CD4-positive, alpha-beta memory T cell (primary cell): ENCODE data around the gene FAM222B. TPM values are rescaled to one million over a fixed set of nuclear protein-coding genes. Genes with fewer than 3 reads are reported as not detected.
"Not testable (repeated sequence)": the region's sequence is repeated elsewhere in the genome, so short reads cannot be mapped to it uniquely, and the experiment has no call there.

Source experiments
- CTCF ChIA-PET: fragments of 350-600 bp; sonication (Branson Sonifier 250); formaldehyde crosslinking; loops from one replicate; lab custom pipeline; 2021; ENCODE audit warnings: inconsistent platforms; ENCODE audit not compliant: partially characterized antibody; lab: Charles Lee
- POLR2A ChIA-PET: fragments of 350-600 bp; sonication (Branson Sonifier 250); formaldehyde crosslinking; loops from one replicate; lab custom pipeline; 2021; ENCODE audit not compliant: partially characterized antibody; lab: Charles Lee
- DNase-seq, 5 donors: peaks; one replicate each; pipeline versions ENCODE4 v3.0.0 to v3.0.0-alpha.2; 2020 to 2022; ENCODE audit warnings: mixed read lengths in 1 of 5
- H3K27ac ChIP-seq: one replicate; pipeline ENCODE4 v1.7.0; 2013; ENCODE audit warnings: low read depth, low read length
- H3K27me3 ChIP-seq: 2 replicates; pipeline ENCODE4 v1.7.0; 2013; ENCODE audit warnings: mild to moderate bottlenecking, low read length, moderate library complexity; ENCODE audit not compliant: insufficient read depth
- H3K36me3 ChIP-seq: 2 replicates; pipeline ENCODE4 v1.7.0; 2013; ENCODE audit warnings: mild to moderate bottlenecking, low read length, moderate library complexity; ENCODE audit not compliant: insufficient read depth
- H3K4me1 ChIP-seq: 2 replicates; pipeline ENCODE4 v1.7.0; 2013; ENCODE audit warnings: mild to moderate bottlenecking, low read length, moderate library complexity; ENCODE audit not compliant: insufficient read depth
- H3K4me3 ChIP-seq, 2 donors: one replicate each; pipeline ENCODE4 v1.7.0; 2013; ENCODE audit warnings: low read length in 2 of 2, mild to moderate bottlenecking in 1 of 2
- H3K9me3 ChIP-seq, 2 donors: one replicate each; pipeline ENCODE4 v1.7.0; 2013; ENCODE audit warnings: low read length in 2 of 2, control low read depth in 1 of 2; ENCODE audit not compliant: control insufficient read depth in 1 of 2
- H3K27ac Mint-ChIP-seq, 7 donors: one replicate each; pipeline ENCODE4 v1.8.0; 2020 to 2021; ENCODE audit warnings: mixed read lengths in 7 of 7, mild to moderate bottlenecking in 6 of 7, inconsistent platforms in 3 of 7, moderate library complexity in 3 of 7
- H3K27me3 Mint-ChIP-seq, 2 donors: one replicate each; pipeline ENCODE4 v1.8.0; 2020 to 2021; ENCODE audit warnings: mixed read lengths in 2 of 2
- H3K36me3 Mint-ChIP-seq, 2 donors: one replicate each; pipeline ENCODE4 v1.8.0; 2020 to 2021; ENCODE audit warnings: mixed read lengths in 2 of 2, inconsistent platforms in 1 of 2, mild to moderate bottlenecking in 1 of 2
- H3K4me1 Mint-ChIP-seq, 4 donors: one replicate each; pipeline ENCODE4 v1.8.0; 2020 to 2021; ENCODE audit warnings: mixed read lengths in 4 of 4, mild to moderate bottlenecking in 1 of 4
- H3K4me3 Mint-ChIP-seq, 8 donors: one replicate each; pipeline ENCODE4 v1.8.0; 2020 to 2021; ENCODE audit warnings: mixed read lengths in 8 of 8, mild to moderate bottlenecking in 7 of 8, moderate library complexity in 6 of 8, inconsistent platforms in 3 of 8
- H3K9me3 Mint-ChIP-seq, 8 donors: one replicate each; pipeline ENCODE4 v1.8.0; 2020 to 2021; ENCODE audit warnings: mixed read lengths in 8 of 8, mild to moderate bottlenecking in 5 of 8, inconsistent platforms in 3 of 8, moderate library complexity in 1 of 8
- intact Hi-C: fragments of 100-400 bp; cut with micrococcal nuclease; formaldehyde crosslinking; loops from one replicate; pipeline ENCODE4 v1.15.1; 2023
- polyA plus RNA-seq, 2 donors: library from polyadenylated mRNA; unstranded; fragments of 300-500 nt; fragmentation: Illumina TruSeq; gene quantifications; one replicate each; pipeline ENCODE4 v1.2.3, GENCODE V29; 2021
- total RNA-seq, 2 experiments: library from RNA; stranded (reverse); gene quantifications; one replicate each; pipeline ENCODE4 v1.2.3, GENCODE V29; 2021

Gene FAM222B
- total and polyA plus RNA-seq, 4 experiments from 2014 or later: 7.9 to 23.2 (median 21.0) TPM

DNA sequence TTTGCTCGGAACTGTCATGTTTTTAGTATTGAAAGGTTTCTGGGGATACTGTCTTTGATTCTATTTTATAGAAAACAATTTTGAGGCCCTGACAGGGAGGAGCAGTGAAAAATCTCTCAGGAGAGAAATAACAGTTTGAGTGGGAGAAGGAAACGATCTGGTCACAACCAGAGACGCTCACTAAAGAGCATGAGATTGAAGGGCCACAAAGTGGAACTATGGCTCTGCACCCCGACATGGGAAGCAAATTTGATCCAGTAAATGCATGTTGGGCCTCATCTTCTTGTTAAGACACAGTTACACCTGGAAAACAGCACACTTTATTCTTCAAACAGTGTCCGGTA is 12.7 kb upstream of the FAM222B start:
- CTCF ChIA-PET: no interaction called here
- Mint-ChIP-seq H3K27me3 (no peaks in the 10 kb centered on the region), H3K4me3 (peak overlapping the region; percentile 90 to 98 (median 95)), H3K36me3 (peaks cover 15 to 28% of the 10 kb centered on the region in 2 donors), H3K4me1 (peaks cover 4 to 19% (median 11%) of the 10 kb centered on the region in 4 donors), H3K27ac (peak overlapping the region; percentile 82 to 96 (median 94)), H3K9me3 (no peaks in the 10 kb centered on the region)
- no peaks in the 10 kb centered on the region for H3K9me3 ChIP-seq
- peak overlapping the region; percentile 73 for H3K27ac ChIP-seq
- peak overlapping the region; percentile 88 to 91 for H3K4me3 ChIP-seq
- POLR2A ChIA-PET: interaction anchor here (1.0 to 2.4 kb wide), 4 partner anchors 13 to 1969 kb away, joined by 3 to 12 read pairs (median 7); partner anchors contain the start of genes DHRS13 and FAM222B
- H3K4me1 ChIP-seq: peaks cover 13% of the 10 kb centered on the region
- DNase-seq: no peak
- peaks cover 18% of the 10 kb centered on the region for H3K36me3 ChIP-seq
- intact Hi-C loops: no loop called here
- no peaks in the 10 kb centered on the region for H3K27me3 ChIP-seq

DNA sequence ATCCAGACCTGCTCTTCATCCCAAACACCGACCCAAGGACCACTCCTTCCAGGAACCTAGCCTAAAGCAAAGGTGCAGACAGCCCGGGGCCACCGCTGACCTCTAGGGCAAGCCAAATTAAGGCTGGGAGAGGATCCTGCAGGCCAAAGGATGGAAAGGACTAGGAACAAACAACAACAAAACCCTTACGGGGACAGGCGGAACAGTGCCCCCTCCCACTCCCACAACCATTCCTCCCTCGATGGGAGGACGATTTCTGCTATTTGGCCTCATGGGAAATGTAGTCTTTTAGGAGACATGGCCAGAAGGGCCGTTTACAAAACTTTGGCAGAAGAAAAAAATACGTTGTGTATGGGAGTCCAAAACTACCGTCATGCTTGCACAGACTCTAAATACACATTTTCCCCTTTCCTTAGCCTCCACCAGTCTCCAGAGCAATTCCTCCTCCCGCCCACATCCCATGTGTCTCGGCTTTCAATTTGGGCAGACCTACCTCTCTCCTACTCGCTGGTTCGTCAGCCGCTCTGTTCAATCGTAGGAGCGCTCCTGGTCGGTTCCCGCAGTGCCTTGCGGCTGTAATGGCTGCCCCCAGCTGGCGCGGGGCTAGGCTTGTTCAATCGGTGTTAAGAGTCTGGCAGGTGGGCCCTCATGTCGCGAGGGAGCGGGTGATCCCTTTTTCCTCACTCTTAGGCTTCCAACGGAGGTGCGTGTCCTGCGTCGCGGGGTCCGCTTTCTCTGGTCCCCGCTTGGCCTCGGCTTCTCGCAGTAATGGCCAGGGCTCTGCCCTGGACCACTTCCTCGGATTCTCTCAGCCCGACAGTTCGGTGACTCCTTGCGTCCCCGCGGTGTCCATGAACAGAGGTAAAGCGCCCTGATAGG is 12.1 kb upstream of the FAM222B start, which contains the start of gene ERAL1:
ERAL1 (plus strand) TSS at position 560 of the 879 bp plus-strand sequence; CDS start at position 579, 19 bp downstream.
- H3K27me3 ChIP-seq: no peaks in the 10 kb centered on the region
- peak within 1 kb of the TSS; percentile 73 for H3K27ac ChIP-seq
- H3K4me1 ChIP-seq: peaks cover 13% of the 10 kb centered on the region
- Mint-ChIP-seq H3K36me3 (peaks cover 12 to 27% of the 10 kb centered on the region in 2 donors), H3K9me3 (no peaks in the 10 kb centered on the region), H3K4me1 (peaks cover 4 to 19% (median 11%) of the 10 kb centered on the region in 4 donors), H3K27ac (peak within 1 kb of the TSS; percentile 82 to 96 (median 94)), H3K4me3 (peak within 1 kb of the TSS; percentile 90 to 98 (median 95)), H3K27me3 (no peaks in the 10 kb centered on the region)
- ChIA-PET CTCF (interaction anchor here (1.1 to 1.5 kb wide), 2 partner anchors 99 to 128 kb away, joined by 3 to 4 read pairs; no protein-coding TSS in a partner anchor), POLR2A (interaction anchor here (0.8 to 2.4 kb wide), 4 partner anchors 12 to 1969 kb away, joined by 3 to 12 read pairs (median 6); partner anchors contain the start of genes DHRS13 and FAM222B)
- peak within 1 kb of the TSS; percentile 88 to 91 for H3K4me3 ChIP-seq
- peak; percentile 82 to 90 (median 85) for DNase-seq
- H3K36me3 ChIP-seq: peaks cover 16% of the 10 kb centered on the region
- intact Hi-C loops: loop anchor here (1.0 to 5.0 kb wide), 4 partner anchors 42 to 127 kb away; partner anchors contain the start of genes DHRS13, NEK8 and TLCD1
- no peaks in the 10 kb centered on the region for H3K9me3 ChIP-seq

DNA sequence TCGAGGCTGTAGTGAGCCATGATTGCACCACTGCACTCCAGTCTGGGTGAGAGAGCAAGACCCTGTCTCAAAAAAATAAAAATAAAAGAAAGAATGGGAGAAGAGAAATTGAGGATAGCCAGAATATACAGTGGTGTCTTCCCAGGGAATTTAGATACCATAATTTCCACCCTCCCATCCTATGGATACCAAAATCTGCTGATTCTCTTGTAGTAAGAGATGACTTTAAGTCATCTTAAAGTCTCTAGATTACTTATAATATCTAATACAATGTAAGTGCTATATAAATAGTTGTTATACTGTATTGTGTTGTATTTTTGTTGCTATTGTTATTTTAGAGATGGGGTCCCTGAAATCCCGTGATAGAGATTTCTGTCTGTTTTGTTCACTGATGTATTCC is 10.7 kb upstream of the FAM222B start:
- intact Hi-C loops: loop anchor here (5.0 kb wide), 1 partner anchor 126 kb away; the partner anchor contains the start of genes NEK8 and TLCD1
- Mint-ChIP-seq H3K27ac (peak overlapping the region in 1 of 7 donors; percentile 41), H3K4me1 (peaks cover 4 to 19% (median 11%) of the 10 kb centered on the region in 4 donors), H3K9me3 (no peaks in the 10 kb centered on the region), H3K27me3 (no peaks in the 10 kb centered on the region), H3K4me3 (peak overlapping the region in 7 of 8 donors; percentile 12 to 59 (median 52)), H3K36me3 (peaks cover 6 to 14% of the 10 kb centered on the region in 2 donors)
- peaks cover 13% of the 10 kb centered on the region for H3K4me1 ChIP-seq
- H3K4me3 ChIP-seq: no peak overlapping the region
- CTCF ChIA-PET: interaction anchor here (0.7 to 1.5 kb wide), 4 partner anchors 48 to 126 kb away, joined by 3 to 4 read pairs (median 4); no protein-coding TSS in a partner anchor
- DNase-seq: no peak
- no peaks in the 10 kb centered on the region for H3K9me3 ChIP-seq
- H3K27me3 ChIP-seq: no peaks in the 10 kb centered on the region
- peaks cover 7% of the 10 kb centered on the region for H3K36me3 ChIP-seq
- no peak overlapping the region for H3K27ac ChIP-seq
- POLR2A ChIA-PET: interaction anchor here (0.7 to 2.4 kb wide), 2 partner anchors 11 to 45 kb away, joined by 4 to 12 read pairs; partner anchors contain the start of gene FAM222B

DNA sequence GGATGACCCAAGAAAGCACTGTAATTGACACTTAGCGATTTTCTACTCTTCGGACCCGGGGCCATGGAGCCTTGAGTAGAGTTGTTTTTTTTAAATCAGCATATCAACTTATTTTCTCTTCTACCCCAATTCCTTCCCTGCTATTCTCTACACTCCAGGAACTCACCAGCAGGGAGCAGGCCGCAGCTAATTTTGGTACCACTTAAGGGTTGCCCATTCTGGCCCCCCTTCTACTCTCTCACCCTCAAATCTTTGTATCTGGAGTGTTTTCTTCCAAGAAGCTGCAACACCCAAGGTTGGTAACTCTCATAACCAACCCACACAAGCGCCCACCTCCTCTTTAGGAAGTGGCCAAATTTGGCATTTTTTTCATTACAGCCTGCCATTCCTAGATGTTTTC is 6.7 kb upstream of the FAM222B start:
- no peaks in the 10 kb centered on the region for H3K36me3 Mint-ChIP-seq
- no peak for DNase-seq
- no peak overlapping the region for H3K4me3 Mint-ChIP-seq
- H3K27ac Mint-ChIP-seq: no peak overlapping the region
- peaks cover 0 to 3% (median under 1%) of the 10 kb centered on the region in 4 donors for H3K4me1 Mint-ChIP-seq
- CTCF ChIA-PET: interaction anchor here (0.7 to 3.3 kb wide), 21 partner anchors 12 to 263 kb away, joined by 3 to 14 read pairs (median 4); partner anchors contain the start of genes DHRS13 and FLOT2
- no peaks in the 10 kb centered on the region for H3K9me3 Mint-ChIP-seq
- POLR2A ChIA-PET: interaction anchor here (0.6 kb wide), 1 partner anchor 123 kb away, joined by 3 read pairs; no protein-coding TSS in a partner anchor
- intact Hi-C loops: no loop called here
- Histone ChIP-seq H3K4me1 (peaks cover 3% of the 10 kb centered on the region), H3K27me3 (no peaks in the 10 kb centered on the region), H3K9me3 (no peaks in the 10 kb centered on the region), H3K36me3 (no peaks in the 10 kb centered on the region), H3K27ac (no peak overlapping the region), H3K4me3 (no peak overlapping the region)
- no peaks in the 10 kb centered on the region for H3K27me3 Mint-ChIP-seq

DNA sequence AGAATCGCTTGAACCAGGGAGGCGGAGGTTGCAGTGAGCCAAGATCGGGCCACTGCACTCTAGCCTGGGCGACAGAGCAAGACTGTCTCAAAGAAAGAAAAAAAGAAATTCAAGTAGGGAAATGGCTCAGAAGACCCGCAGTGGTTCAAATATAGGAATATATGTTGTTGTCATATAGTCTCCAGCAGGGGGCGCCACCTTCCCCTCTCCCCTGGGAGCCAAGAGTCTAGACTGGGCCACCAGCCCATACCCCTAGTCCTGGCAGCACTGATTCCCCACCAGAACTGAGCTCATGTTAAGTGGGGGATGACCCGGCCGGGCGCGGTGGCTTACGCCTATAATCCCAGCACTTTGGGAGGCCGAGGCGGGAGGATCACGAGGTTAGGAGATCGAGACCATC is 6.1 kb upstream of the FAM222B start:
- Mint-ChIP-seq H3K27ac (peak overlapping the region in 1 of 7 donors; percentile 40), H3K4me3 (peak overlapping the region in 1 of 8 donors; percentile 15)
- H3K4me3 ChIP-seq, H3K27ac ChIP-seq, POLR2A ChIA-PET, H3K4me1 Mint-ChIP-seq, H3K9me3 ChIP-seq, H3K27me3 ChIP-seq, H3K36me3 Mint-ChIP-seq, H3K36me3 ChIP-seq, H3K27me3 Mint-ChIP-seq, H3K4me1 ChIP-seq, H3K9me3 Mint-ChIP-seq: not testable (repeated sequence)
- peak; percentile 41 to 48 (median 46) for DNase-seq
- CTCF ChIA-PET: interaction anchor here (1.0 to 3.3 kb wide), 17 partner anchors 11 to 105 kb away, joined by 3 to 14 read pairs (median 4); partner anchors contain the start of genes DHRS13 and FLOT2
- intact Hi-C loops: loop anchor here (1.0 kb wide), 1 partner anchor 68 kb away; no protein-coding TSS in a partner anchor

DNA sequence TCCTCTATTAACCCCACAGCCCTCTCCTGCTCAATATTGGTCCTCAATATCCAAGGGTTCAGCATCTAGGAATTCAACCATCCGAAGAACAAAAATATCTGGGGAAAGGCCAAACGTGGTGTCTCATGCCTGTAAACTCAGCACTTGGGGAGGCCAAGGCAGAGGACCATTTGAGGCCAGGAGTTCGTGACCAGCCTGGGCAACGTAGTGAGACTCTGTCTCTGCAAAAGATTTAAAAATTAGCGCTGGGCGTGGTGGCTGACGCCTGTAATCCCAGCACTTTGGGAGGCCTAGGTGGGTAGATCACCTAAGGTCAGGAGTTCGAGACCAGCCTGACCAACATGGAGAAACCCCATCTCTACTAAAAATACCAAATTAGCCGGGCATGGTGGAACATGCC is 4.1 kb upstream of the FAM222B start:
- H3K9me3 Mint-ChIP-seq, H3K36me3 ChIP-seq, H3K27me3 ChIP-seq, intact Hi-C loops, H3K4me3 ChIP-seq, H3K4me1 ChIP-seq, H3K9me3 ChIP-seq, H3K36me3 Mint-ChIP-seq, H3K27ac ChIP-seq, H3K27me3 Mint-ChIP-seq, DNase-seq, POLR2A ChIA-PET, H3K27ac Mint-ChIP-seq, CTCF ChIA-PET, H3K4me3 Mint-ChIP-seq: not testable (repeated sequence)
- H3K4me1 Mint-ChIP-seq: peaks cover 6 to 15% (median 8%) of the 10 kb centered on the region in 4 donors
